GM12878 (cell line): ENCODE results near the gene SCD5. TPM values are rescaled to one million over a fixed set of nuclear protein-coding genes. Genes with fewer than 3 reads are reported as not detected.
A peak's percentile ranks its signal among the peaks of the same experiment; 100 is the strongest.
"Not testable (repeated sequence)": the region's sequence is repeated elsewhere in the genome, so short reads cannot be mapped to it uniquely, and the experiment has no call there.

Experiments
- ATAC-seq: fragments of 200-7000 bp; cut with Tn5 transposase; 3 replicates; pipeline ENCODE4 v1.9.1; 2020; ENCODE audit warnings: mild to moderate bottlenecking, moderate library complexity
- BruUV-seq: library from RNA; stranded (reverse); fragments of 400-500 nt; replicated peaks from 2 replicates; lab custom pipeline; 2021; lab: Mats Ljungman, UMichigan
- CTCF ChIA-PET: fragments of 300-600 bp; sonication (Branson Sonifier 250); formaldehyde crosslinking; extraction: SDS; loops from one replicate; lab custom pipeline; 2021; ENCODE audit warnings: inconsistent platforms; lab: Yijun Ruan, JAX
- POLR2A ChIA-PET: fragments of 350-600 bp; formaldehyde crosslinking; extraction: SDS; loops from one replicate; lab custom pipeline; 2021; ENCODE audit warnings: inconsistent platforms; lab: Charles Lee
- RAD21 ChIA-PET: fragments of 300-600 bp; sonication (Branson Sonifier 250); formaldehyde crosslinking; loops from one replicate; lab custom pipeline; 2023; ENCODE audit warnings: antibody characterized with exemption; ENCODE audit not compliant: unreplicated experiment; lab: Charles Lee
- SMC1A ChIA-PET: fragments of 300-600 bp; sonication (Branson Sonifier 250); formaldehyde crosslinking; loops from one replicate; lab custom pipeline; 2023; ENCODE audit not compliant: unreplicated experiment, uncharacterized antibody; lab: Charles Lee
- DNase-seq: peaks from one replicate; pipeline ENCODE4 v3.0.0-alpha.2; 2011; ENCODE audit warnings: low read depth, low spot score
- FAIRE-seq: peaks from 3 replicates; lab custom pipeline; 2011; peaks lifted over from hg19 to GRCh38; lab: Jason Lieb, UNC
- H2AFZ ChIP-seq: 2 replicates; pipeline ENCODE4 v1.6.0; 2011; ENCODE audit warnings: low read depth, low read length, control low read depth; ENCODE audit not compliant: control insufficient read depth
- H3K27ac ChIP-seq: 2 replicates; pipeline ENCODE4 v1.5.1; 2011; ENCODE audit warnings: control low read depth; ENCODE audit not compliant: control insufficient read depth, insufficient read depth
- H3K27me3 ChIP-seq, 2 experiments: replicated peaks in 1 of 2; 2 replicates each; pipeline versions ENCODE4 v1.6.0 to v1.6.1; 2011; ENCODE audit warnings: low read length in 1 of 2; ENCODE audit not compliant: control insufficient read depth in 2 of 2, insufficient read depth in 2 of 2
- H3K36me3 ChIP-seq, 2 experiments: 2 replicates each; pipeline ENCODE4 v1.5.1; 2011; ENCODE audit warnings: low read length in 1 of 2; ENCODE audit not compliant: control insufficient read depth in 2 of 2, insufficient read depth in 2 of 2
- H3K4me1 ChIP-seq: 2 replicates; pipeline ENCODE4 v1.6.1; 2011; ENCODE audit warnings: mild to moderate bottlenecking, low read length, moderate library complexity, mixed read lengths; ENCODE audit not compliant: control insufficient read depth, insufficient read depth
- H3K4me2 ChIP-seq: 2 replicates; pipeline ENCODE4 v1.6.0; 2011; ENCODE audit warnings: control low read depth; ENCODE audit not compliant: control insufficient read depth, insufficient read depth
- H3K4me3 ChIP-seq: fragments of 200-600 bp; sonication (generic); 2 replicates; pipeline ENCODE4 v1.5.1; 2016
- H3K79me2 ChIP-seq: 2 replicates; pipeline ENCODE4 v1.6.0; 2011; ENCODE audit warnings: low read length; ENCODE audit not compliant: control insufficient read depth, insufficient read depth
- H3K9ac ChIP-seq: 2 replicates; pipeline ENCODE4 v1.8.0; 2011; ENCODE audit warnings: low read length, control low read depth, mixed read lengths; ENCODE audit not compliant: control insufficient read depth, insufficient read depth
- H3K9me3 ChIP-seq: replicated peaks from 3 replicates; pipeline ENCODE4 v1.5.1; 2011; ENCODE audit warnings: mild to moderate bottlenecking, low read length; ENCODE audit not compliant: control insufficient read depth, insufficient read depth
- H4K20me1 ChIP-seq: 2 replicates; pipeline ENCODE4 v1.6.0; 2011; ENCODE audit not compliant: control insufficient read depth, insufficient read depth
- CREM ChIP-seq: IDR thresholded peaks from 2 replicates; pipeline ENCODE4 v1.6.1; 2014; ENCODE audit warnings: antibody characterized with exemption, low read depth
- EGR1 ChIP-seq, 2 experiments: IDR thresholded peaks; 1 replicate in 1 of 2; 2 replicates in 1 of 2; pipeline ENCODE4 v1.6.1; 2011 to 2012; ENCODE audit warnings: low read depth in 2 of 2, low read length in 2 of 2, borderline replicate concordance in 1 of 2, mild to moderate bottlenecking in 1 of 2, moderate library complexity in 1 of 2
- EZH2 ChIP-seq: IDR thresholded peaks from 2 replicates; pipeline ENCODE4 v1.6.1; 2012; ENCODE audit warnings: low read depth, mild to moderate bottlenecking, control low read depth, inconsistent platforms, low read length, borderline replicate concordance; ENCODE audit not compliant: control insufficient read depth
- HDAC2 ChIP-seq: fragments of 200-600 bp; sonication (generic); IDR thresholded peaks from 2 replicates; pipeline ENCODE4 v1.6.1; 2017
- MEF2B ChIP-seq: fragments of 450-650 bp; IDR thresholded peaks from 2 replicates; pipeline ENCODE4 v1.6.1; 2018; ENCODE audit warnings: mild to moderate bottlenecking, moderate library complexity; ENCODE audit not compliant: partially characterized antibody, poor library complexity, severe bottlenecking
- MTA2 ChIP-seq: fragments of 450-650 bp; IDR thresholded peaks from 2 replicates; pipeline ENCODE4 v1.6.1; 2016; ENCODE audit warnings: low read depth, mild to moderate bottlenecking, moderate library complexity
- SMAD1 ChIP-seq: fragments of 450-650 bp; IDR thresholded peaks from 2 replicates; pipeline ENCODE4 v1.6.1; 2018; ENCODE audit warnings: mild to moderate bottlenecking, low read depth; ENCODE audit not compliant: partially characterized antibody
- SMARCA5 ChIP-seq: fragments of 450-650 bp; IDR thresholded peaks from 2 replicates; pipeline ENCODE4 v1.6.1; 2017; ENCODE audit warnings: mild to moderate bottlenecking
- WRNIP1 ChIP-seq: IDR thresholded peaks from 2 replicates; pipeline ENCODE4 v1.6.1; 2011; ENCODE audit warnings: low read depth, low read length, improper control_type of control experiment, borderline replicate concordance
- WGBS: methylation state at CpG from one replicate; pipeline ENCODE4 v1.1.6; 2016; ENCODE audit warnings: low lambda C conversion rate; ENCODE audit not compliant: insufficient replicate concordance, insufficient coverage; ENCODE audit errors: missing lambda C conversion rate; 5-methylcytosine and 5-hydroxymethylcytosine counted together
- in situ Hi-C: fragments of 300-500 bp; cut with MboI; formaldehyde crosslinking; loops from 9 replicates; pipeline ENCODE4 v1.14.3; 2018; ENCODE audit warnings: mixed read lengths
- intact Hi-C: fragments of 100-400 bp; cut with micrococcal nuclease; formaldehyde crosslinking; loops from one replicate; pipeline ENCODE4 v1.14.2; 2022; ENCODE audit not compliant: unreplicated experiment
- polyA plus RNA-seq, 11 experiments: library from polyadenylated mRNA; depleted of rRNA in 4 of 11; unstranded in 6 of 11; stranded (reverse) in 5 of 11; fragments of >200 nt; fragmentation: Nextera tagmentation in 4 of 11; fragmentation: Illumina TruSeq in 1 of 11; extraction: Ambion mirVana in 4 of 11; extraction: Trizol in 1 of 11; gene quantifications; 1 replicate in 1 of 11; 2 replicates in 10 of 11; pipeline versions ENCODE4 v1.2.1 to v1.2.3, GENCODE V29; 2011 to 2016; ENCODE audit warnings: inconsistent platforms in 2 of 11, missing spikeins in 2 of 11, low read depth in 1 of 11
- total RNA-seq, 4 experiments: library from RNA; depleted of rRNA in 3 of 4; stranded (reverse); fragments of >200 nt in 3 of 4; fragmentation: Illumina TruSeq in 1 of 4; extraction: Trizol in 1 of 4; gene quantifications; 2 replicates each; pipeline versions ENCODE4 v1.2.1 to v1.2.3, GENCODE V29; 2013 to 2021
- TF ChIP-seq, protein P1 (sequence below): fragments of 450-650 bp; IDR thresholded peaks from 2 replicates; pipeline ENCODE4 v1.6.1; 2018; ENCODE audit warnings: borderline replicate concordance, mild to moderate bottlenecking; ENCODE audit not compliant: partially characterized antibody
- TF ChIP-seq, protein P2 (sequence below): IDR thresholded peaks from 2 replicates; pipeline ENCODE4 v1.6.1; 2012; ENCODE audit warnings: low read length, inconsistent platforms

SCD5 gene
- total and polyA plus RNA-seq, 10 of the 15 experiments (the other 5 are each of a cell fraction or from before 2014, with no cell fraction given) = 2.4 to 15.0 (median 4.2) TPM

DNA sequence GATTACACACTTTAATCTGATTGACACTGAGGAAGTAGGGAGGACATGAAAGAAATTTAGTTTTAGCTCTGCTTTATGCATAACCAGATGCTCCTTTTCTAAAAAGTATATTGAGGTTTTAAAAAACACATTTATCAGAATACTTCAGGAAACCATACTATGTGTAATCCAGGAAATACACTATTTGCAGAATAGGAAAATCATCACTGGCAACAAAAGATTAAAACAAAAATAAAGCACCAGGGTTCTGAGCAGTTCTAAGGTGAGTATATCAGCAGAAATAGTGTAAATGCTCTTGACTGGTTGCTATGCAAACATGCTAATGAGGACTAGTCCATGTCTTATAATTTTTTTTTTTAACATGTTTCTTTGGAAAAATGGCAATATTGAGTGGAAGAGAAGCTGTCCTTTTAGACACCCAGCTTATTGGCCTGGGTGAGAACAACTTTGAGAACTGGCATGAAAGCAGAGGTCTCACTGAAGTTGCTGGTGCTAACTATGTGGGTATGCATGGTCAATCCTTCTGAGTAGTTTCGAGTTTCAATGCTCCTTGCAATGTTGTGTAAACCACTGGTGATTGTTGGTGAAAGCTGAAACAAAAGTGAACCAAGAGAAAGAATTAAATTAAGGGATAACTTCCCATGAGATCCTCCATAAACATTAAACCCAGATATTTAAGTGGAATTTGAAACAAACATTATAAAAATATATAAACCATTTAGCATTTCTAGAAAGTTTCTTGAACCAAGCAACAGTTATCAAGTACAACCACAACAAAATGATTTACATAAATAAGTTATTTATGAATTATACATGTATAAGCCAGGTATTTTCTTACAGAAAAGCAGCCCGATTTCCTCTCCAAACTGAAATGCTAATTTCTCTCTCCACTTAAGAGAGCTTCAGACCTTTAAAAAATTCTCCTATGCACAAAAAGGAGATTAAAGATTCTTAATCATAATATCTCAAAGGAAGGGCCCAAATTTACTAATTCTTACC lies 20.4 kb upstream of the SCD5 start:
- POLR2A ChIA-PET = interaction anchor here (0.6 to 1.3 kb wide), 2 partner anchors 20 to 641 kb away, joined by 4 to 5 read pairs; partner anchors contain the start of gene SCD5
- peak; percentile 77 for ATAC-seq
- no peak for DNase-seq
- H3K27ac ChIP-seq = no peak overlapping the region
- peaks cover 2 to 18% of the 10 kb centered on the region in 2 experiments; a peak in 2 of 4 replicates for H3K36me3 ChIP-seq
- in situ Hi-C loops = no loop called here
- RAD21 ChIA-PET = no interaction called here
- CTCF ChIA-PET = interaction anchor here (0.6 kb wide), 1 partner anchor 565 kb away, joined by 3 read pairs; no protein-coding TSS in a partner anchor
- BruUV-seq = no TSS peak
- H3K4me3 ChIP-seq = no peak overlapping the region
- no peaks in the 10 kb centered on the region for H3K79me2 ChIP-seq
- TF ChIP-seq HDAC2 = no peak
- TF ChIP-seq, protein P1, sequence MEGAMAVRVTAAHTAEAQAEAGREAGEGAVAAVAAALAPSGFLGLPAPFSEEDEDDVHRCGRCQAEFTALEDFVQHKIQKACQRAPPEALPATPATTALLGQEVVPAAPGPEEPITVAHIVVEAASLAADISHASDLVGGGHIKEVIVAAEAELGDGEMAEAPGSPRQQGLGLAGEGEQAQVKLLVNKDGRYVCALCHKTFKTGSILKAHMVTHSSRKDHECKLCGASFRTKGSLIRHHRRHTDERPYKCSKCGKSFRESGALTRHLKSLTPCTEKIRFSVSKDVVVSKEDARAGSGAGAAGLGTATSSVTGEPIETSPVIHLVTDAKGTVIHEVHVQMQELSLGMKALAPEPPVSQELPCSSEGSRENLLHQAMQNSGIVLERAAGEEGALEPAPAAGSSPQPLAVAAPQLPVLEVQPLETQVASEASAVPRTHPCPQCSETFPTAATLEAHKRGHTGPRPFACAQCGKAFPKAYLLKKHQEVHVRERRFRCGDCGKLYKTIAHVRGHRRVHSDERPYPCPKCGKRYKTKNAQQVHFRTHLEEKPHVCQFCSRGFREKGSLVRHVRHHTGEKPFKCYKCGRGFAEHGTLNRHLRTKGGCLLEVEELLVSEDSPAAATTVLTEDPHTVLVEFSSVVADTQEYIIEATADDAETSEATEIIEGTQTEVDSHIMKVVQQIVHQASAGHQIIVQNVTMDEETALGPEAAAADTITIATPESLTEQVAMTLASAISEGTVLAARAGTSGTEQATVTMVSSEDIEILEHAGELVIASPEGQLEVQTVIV = no peak
- no peak for TF ChIP-seq CREM
- no peak for TF ChIP-seq MTA2
- TF ChIP-seq, protein P2, sequence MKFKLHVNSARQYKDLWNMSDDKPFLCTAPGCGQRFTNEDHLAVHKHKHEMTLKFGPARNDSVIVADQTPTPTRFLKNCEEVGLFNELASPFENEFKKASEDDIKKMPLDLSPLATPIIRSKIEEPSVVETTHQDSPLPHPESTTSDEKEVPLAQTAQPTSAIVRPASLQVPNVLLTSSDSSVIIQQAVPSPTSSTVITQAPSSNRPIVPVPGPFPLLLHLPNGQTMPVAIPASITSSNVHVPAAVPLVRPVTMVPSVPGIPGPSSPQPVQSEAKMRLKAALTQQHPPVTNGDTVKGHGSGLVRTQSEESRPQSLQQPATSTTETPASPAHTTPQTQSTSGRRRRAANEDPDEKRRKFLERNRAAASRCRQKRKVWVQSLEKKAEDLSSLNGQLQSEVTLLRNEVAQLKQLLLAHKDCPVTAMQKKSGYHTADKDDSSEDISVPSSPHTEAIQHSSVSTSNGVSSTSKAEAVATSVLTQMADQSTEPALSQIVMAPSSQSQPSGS = no peak
- TF ChIP-seq WRNIP1 = no peak
- no peak for TF ChIP-seq SMAD1
- no peak for TF ChIP-seq MEF2B
- TF ChIP-seq SMARCA5 = no peak
- no peak for TF ChIP-seq EZH2
- no peak for TF ChIP-seq EGR1 (IDR thresholded peaks at IDR 0.05; ENCODE audit: borderline replicate concordance in 1 of 2, low read depth in 2 of 2, low read length in 2 of 2)
- H2AFZ ChIP-seq = no peak overlapping the region
- WGBS = 92% methylated on average over 2 of the region's 2 CpGs
- no peaks in the 10 kb centered on the region for H3K4me1 ChIP-seq
- H3K9ac ChIP-seq = no peak overlapping the region
- no peak for FAIRE-seq
- no peaks in the 10 kb centered on the region for H4K20me1 ChIP-seq
- H3K27me3 ChIP-seq = no peaks in the 10 kb centered on the region
- SMC1A ChIA-PET = interaction anchor here (0.9 to 1.3 kb wide), 2 partner anchors 9 to 19 kb away, joined by 3 to 5 read pairs; no protein-coding TSS in a partner anchor
- intact Hi-C loops = no loop called here
- H3K9me3 ChIP-seq = no peaks in the 10 kb centered on the region
- no peak overlapping the region for H3K4me2 ChIP-seq

DNA sequence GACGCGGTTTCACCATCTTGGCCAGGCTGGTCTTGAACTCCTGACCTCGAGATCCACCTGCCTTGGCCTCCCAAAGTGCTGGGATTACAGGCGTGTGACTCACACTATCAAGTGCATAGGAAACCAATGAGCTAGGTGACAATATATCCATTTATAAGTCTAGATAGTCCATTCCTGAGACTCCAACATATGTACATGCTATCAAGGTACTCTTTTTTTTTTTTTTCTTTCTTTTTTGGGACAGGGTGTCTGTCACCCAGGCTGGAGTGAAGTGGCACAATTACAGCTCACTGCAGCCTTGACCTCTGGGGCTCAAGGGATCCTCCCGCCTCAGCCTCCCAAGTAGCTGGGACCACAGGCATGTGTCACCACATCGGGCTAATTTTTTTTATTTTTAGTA lies 18.3 kb upstream of the SCD5 start:
- ATAC-seq, H3K4me2 ChIP-seq, H3K79me2 ChIP-seq, H3K27me3 ChIP-seq, DNase-seq, H3K4me3 ChIP-seq, H3K27ac ChIP-seq, in situ Hi-C loops, BruUV-seq, H3K9ac ChIP-seq, H3K4me1 ChIP-seq, H4K20me1 ChIP-seq, FAIRE-seq, H3K9me3 ChIP-seq, H2AFZ ChIP-seq, intact Hi-C loops: not testable (repeated sequence)
- ChIA-PET POLR2A (interaction anchor here (0.6 to 0.7 kb wide), 2 partner anchors 191 to 401 kb away, joined by 3 to 4 read pairs; no protein-coding TSS in a partner anchor), SMC1A (interaction anchor here (0.7 kb wide), 2 partner anchors 30 to 545 kb away, joined by 5 read pairs; no protein-coding TSS in a partner anchor), CTCF (interaction anchor here (0.5 kb wide), 1 partner anchor 208 kb away, joined by 3 read pairs; no protein-coding TSS in a partner anchor), RAD21 (interaction anchor here (1.0 kb wide), 1 partner anchor 18 kb away, joined by 3 read pairs; the partner anchor contains the start of gene SCD5)
- WGBS = 98% methylated on average over 6 of the region's 6 CpGs
- peaks cover 0 to 13% of the 10 kb centered on the region in 2 experiments; a peak in 2 of 4 replicates for H3K36me3 ChIP-seq
